HFFc6 (cell line): ENCODE data around the gene CDK5RAP3. TPM values are rescaled to one million over a fixed set of nuclear protein-coding genes. Genes with fewer than 3 reads are reported as not detected.
"Not testable (repeated sequence)": the region's sequence is repeated elsewhere in the genome, so short reads cannot be mapped to it uniquely, and the experiment has no call there.

Source experiments
- DNase-seq: peaks from one replicate; pipeline ENCODE4 v3.0.0-alpha.2; 2018
- H3K27ac Mint-ChIP-seq: 2 replicates; pipeline ENCODE4 v1.8.0; 2020; ENCODE audit warnings: mild to moderate bottlenecking, mixed read lengths
- H3K27me3 Mint-ChIP-seq: 2 replicates; pipeline ENCODE4 v1.8.0; 2021; ENCODE audit warnings: mild to moderate bottlenecking, moderate library complexity, mixed read lengths; ENCODE audit not compliant: insufficient read depth
- H3K36me3 Mint-ChIP-seq: 2 replicates; pipeline ENCODE4 v1.8.0; 2021; ENCODE audit warnings: low read depth, mixed read lengths
- H3K4me1 Mint-ChIP-seq: 2 replicates; pipeline ENCODE4 v1.8.0; 2020; ENCODE audit warnings: low read depth, mixed read lengths
- H3K4me3 Mint-ChIP-seq: 2 replicates; pipeline ENCODE4 v1.8.0; 2020; ENCODE audit warnings: mild to moderate bottlenecking, moderate library complexity, mixed read lengths
- H3K9me3 Mint-ChIP-seq: 2 replicates; pipeline ENCODE4 v1.8.0; 2020; ENCODE audit warnings: mild to moderate bottlenecking, mixed read lengths
- total RNA-seq, 6 experiments: library from RNA; stranded (reverse); fragmentation: NEBNext Ultra II Directional; extraction: Animal tissue kit (Norgen Biotek cat#: 25700); gene quantifications; 2 replicates in 1 of 6; 3 replicates in 5 of 6; pipeline ENCODE4 v1.2.3, GENCODE V29; 2021
- TF ChIP-seq, protein P1 (sequence below): fragments of 200-600 bp; sonication (generic); IDR thresholded peaks from 2 replicates; pipeline ENCODE4 v1.5.0; 2021; ENCODE audit warnings: antibody characterized with exemption, mild to moderate bottlenecking

CDK5RAP3 gene
- total RNA-seq, 6 experiments from 2014 or later: 78.4 to 91.3 (median 81.8) TPM

DNA sequence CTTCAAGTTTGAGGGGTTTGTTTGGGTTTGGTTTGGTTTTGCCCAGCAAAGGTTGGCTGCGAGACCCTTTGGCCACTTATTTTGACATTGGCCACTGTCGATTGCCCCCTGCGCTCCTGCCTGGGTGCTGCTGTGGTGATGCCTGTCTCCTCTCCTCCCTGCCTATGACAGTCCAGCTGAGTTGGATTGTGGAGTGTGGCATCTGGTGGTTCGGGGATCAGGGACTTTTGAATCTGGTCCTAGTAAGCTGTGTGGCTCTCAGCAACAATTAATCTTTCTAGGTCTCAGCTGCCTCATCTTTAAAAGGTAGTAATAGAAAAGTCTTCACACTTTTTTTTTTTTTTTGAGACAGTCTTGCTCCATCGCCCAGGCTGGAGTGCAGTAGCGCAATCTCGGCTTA, 27.1 kb downstream of the CDK5RAP3 start:
- H3K4me1 Mint-ChIP-seq: peaks cover 29% of the 10 kb centered on the region
- peaks cover 3% of the 10 kb centered on the region; the same call in 1 of the 2 replicates for H3K27me3 Mint-ChIP-seq
- no peak overlapping the region for H3K27ac Mint-ChIP-seq
- DNase-seq: no peak
- TF ChIP-seq, protein P1, sequence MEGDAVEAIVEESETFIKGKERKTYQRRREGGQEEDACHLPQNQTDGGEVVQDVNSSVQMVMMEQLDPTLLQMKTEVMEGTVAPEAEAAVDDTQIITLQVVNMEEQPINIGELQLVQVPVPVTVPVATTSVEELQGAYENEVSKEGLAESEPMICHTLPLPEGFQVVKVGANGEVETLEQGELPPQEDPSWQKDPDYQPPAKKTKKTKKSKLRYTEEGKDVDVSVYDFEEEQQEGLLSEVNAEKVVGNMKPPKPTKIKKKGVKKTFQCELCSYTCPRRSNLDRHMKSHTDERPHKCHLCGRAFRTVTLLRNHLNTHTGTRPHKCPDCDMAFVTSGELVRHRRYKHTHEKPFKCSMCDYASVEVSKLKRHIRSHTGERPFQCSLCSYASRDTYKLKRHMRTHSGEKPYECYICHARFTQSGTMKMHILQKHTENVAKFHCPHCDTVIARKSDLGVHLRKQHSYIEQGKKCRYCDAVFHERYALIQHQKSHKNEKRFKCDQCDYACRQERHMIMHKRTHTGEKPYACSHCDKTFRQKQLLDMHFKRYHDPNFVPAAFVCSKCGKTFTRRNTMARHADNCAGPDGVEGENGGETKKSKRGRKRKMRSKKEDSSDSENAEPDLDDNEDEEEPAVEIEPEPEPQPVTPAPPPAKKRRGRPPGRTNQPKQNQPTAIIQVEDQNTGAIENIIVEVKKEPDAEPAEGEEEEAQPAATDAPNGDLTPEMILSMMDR: no peak
- no peaks in the 10 kb centered on the region for H3K9me3 Mint-ChIP-seq
- H3K4me3 Mint-ChIP-seq: no peak overlapping the region
- H3K36me3 Mint-ChIP-seq: no peaks in the 10 kb centered on the region

- no peaks in the 10 kb centered on the region for H3K36me3 Mint-ChIP-seq
- TF ChIP-seq, protein P1: no peak; the same call in 1 of the 2 replicates
- no peaks in the 10 kb centered on the region for H3K9me3 Mint-ChIP-seq
- H3K4me1 Mint-ChIP-seq: peaks cover 42% of the 10 kb centered on the region
- no peak overlapping the region for H3K4me3 Mint-ChIP-seq
- DNase-seq: peak; percentile 43
- peak overlapping the region; percentile 83 for H3K27ac Mint-ChIP-seq
- H3K27me3 Mint-ChIP-seq: peaks cover under 1% of the 10 kb centered on the region; the same call in 1 of the 2 replicates
These were observed 28.7 kb downstream of the CDK5RAP3 start for GRCh38 chr17:47999582-47999981.

- Mint-ChIP-seq H3K9me3 (no peaks in the 10 kb centered on the region), H3K4me1 (peaks cover 56% of the 10 kb centered on the region), H3K4me3 (no peak overlapping the region), H3K27ac (peak overlapping the region; percentile 98), H3K36me3 (no peaks in the 10 kb centered on the region), H3K27me3 (peaks cover 2% of the 10 kb centered on the region)
- DNase-seq: no peak
- TF ChIP-seq, protein P1: no peak
These were observed 30.3 kb downstream of the CDK5RAP3 start for GRCh38 chr17:48001197-48001596.

DNA sequence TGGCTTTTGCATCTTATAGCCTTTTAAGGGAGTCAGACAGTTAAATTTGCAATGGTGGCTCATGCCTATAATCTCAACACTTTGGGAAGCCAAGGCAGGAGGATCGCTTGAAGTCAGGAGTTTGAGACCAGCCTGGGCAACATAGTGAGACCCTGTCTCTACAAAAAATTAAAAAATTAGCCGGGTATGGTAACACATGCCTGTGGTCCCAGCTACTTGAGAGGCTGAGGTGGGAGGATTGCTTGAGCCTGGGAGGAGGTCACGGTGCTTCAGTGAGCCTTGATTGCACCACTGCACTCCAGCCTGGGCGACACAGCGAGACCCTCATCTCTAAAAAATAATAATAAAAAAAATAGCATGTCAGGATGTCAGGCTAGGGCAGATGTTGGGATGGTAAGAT, 30.7 kb downstream of the CDK5RAP3 start:
- H3K36me3 Mint-ChIP-seq, H3K9me3 Mint-ChIP-seq, H3K4me3 Mint-ChIP-seq, DNase-seq, H3K27me3 Mint-ChIP-seq: not testable (repeated sequence)
- Mint-ChIP-seq H3K4me1 (peaks cover 57% of the 10 kb centered on the region), H3K27ac (peak overlapping the region; percentile 98)

DNA sequence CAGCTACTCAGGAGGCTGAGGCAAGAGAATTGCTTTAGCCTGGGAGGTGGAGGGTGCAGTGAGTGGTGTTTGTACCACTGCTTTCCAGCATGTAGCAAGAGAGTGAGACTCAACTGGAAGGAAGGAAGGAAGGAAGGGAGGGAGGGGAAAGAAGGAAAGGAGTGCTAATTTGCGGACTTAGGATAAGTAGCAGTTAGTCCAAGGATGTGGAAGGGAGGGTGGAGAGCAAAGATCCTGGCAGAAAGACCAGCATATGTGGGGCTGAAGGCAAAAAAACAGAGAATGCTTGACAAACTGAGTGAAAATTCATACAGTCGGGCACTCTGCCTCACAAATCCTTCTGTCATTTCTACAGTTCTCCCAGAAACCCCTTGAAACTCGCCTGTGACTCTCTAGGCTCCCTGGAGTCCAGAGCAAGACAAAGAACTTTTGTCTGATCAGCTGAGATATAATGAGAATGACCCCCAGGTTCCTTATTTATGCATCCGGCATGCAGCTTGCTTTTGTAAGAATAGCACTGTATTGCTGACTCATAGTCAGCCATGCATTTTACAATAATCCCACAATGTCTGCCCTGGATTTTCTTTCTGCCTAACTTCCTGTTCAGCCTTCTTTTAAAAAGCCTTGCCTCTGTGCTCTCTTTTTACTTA, 31.5 kb downstream of the CDK5RAP3 start:
- TF ChIP-seq, protein P1: no peak
- DNase-seq: peak; percentile 65
- H3K27ac Mint-ChIP-seq: peak overlapping the region; percentile 98
- peaks cover 57% of the 10 kb centered on the region for H3K4me1 Mint-ChIP-seq
- H3K4me3 Mint-ChIP-seq: peak overlapping the region; percentile 29
- peaks cover 2% of the 10 kb centered on the region for H3K27me3 Mint-ChIP-seq
- no peaks in the 10 kb centered on the region for H3K9me3 Mint-ChIP-seq
- H3K36me3 Mint-ChIP-seq: no peaks in the 10 kb centered on the region

GRCh38 chr17:48002916-48003416, 32.1 kb downstream of the CDK5RAP3 start:
- no peak for DNase-seq
- Mint-ChIP-seq H3K9me3 (no peaks in the 10 kb centered on the region), H3K27ac (peak overlapping the region; percentile 98), H3K27me3 (peaks cover 2% of the 10 kb centered on the region), H3K4me1 (peaks cover 57% of the 10 kb centered on the region), H3K4me3 (no peak overlapping the region), H3K36me3 (no peaks in the 10 kb centered on the region)
- TF ChIP-seq, protein P1: no peak
